ENCODE data around the gene ZNF385C. TPM values are rescaled to one million over a fixed set of nuclear protein-coding genes. Genes with fewer than 3 reads are reported as not detected.

ZNF385C gene
- 0.19 to 0.51 TPM (median 0.27 TPM) in 5 replicates for total RNA-seq (2022; extraction: Qiagen RNA extraction; ENCODE audit: low read depth)

GRCh38 chr17:42097691-42098631 is at the start of gene ZNF385C:
TSS of gene ZNF385C (minus strand) at chr17:42098473. CDS start at chr17:42063056, 35,417 bp downstream.

GRCh38 chr17:42122371-42123303 is 24.4 kb upstream of the ZNF385C start, which contains the start of gene HSPB9:
TSS of gene HSPB9 (plus strand) at chr17:42122804. CDS start at chr17:42122851, 47 bp downstream.

GRCh38 chr17:42120770-42121769 is 22.8 kb upstream of the ZNF385C start, which contains the start of gene KAT2A:
TSS of gene KAT2A (minus strand) at chr17:42121367. CDS start at chr17:42121304, 63 bp downstream.

GRCh38 chr17:42112552-42113176 is 14.4 kb upstream of the ZNF385C start, which contains the start of gene DHX58:
TSS of gene DHX58 (minus strand) at chr17:42112714. CDS start at chr17:42111892, 822 bp downstream.

GRCh38 chr17:42050393-42051012 is 47.8 kb downstream of the ZNF385C start, which contains the start of gene C17orf113:
TSS of gene C17orf113 (minus strand) at chr17:42050601. CDS start at chr17:42043376, 7,225 bp downstream.

GRCh38 chr17:42019509-42020404 is 78.5 kb downstream of the ZNF385C start, which contains the start of gene NKIRAS2:
TSS of gene NKIRAS2 (plus strand) at chr17:42020090. CDS start at chr17:42021578, 1,488 bp downstream.

GRCh38 chr17:42016941-42017865 is 81.1 kb downstream of the ZNF385C start, which contains the start of gene DNAJC7:
TSS of gene DNAJC7 (minus strand) at chr17:42017439. CDS start at chr17:42017416, 23 bp downstream.

Other genes with a start within 250 kb of the ZNF385C start
- gene KLHL11, start 233.1 kb downstream of the ZNF385C start, total RNA-seq (2022; extraction: Qiagen RNA extraction; ENCODE audit: low read depth): 2.0 to 4.4 TPM (median 2.7 TPM) in 5 replicates
- 244 to 299 TPM (median 293 TPM) in 5 replicates for gene ACLY, start 179.5 kb downstream of the ZNF385C start, total RNA-seq (2022; extraction: Qiagen RNA extraction; ENCODE audit: low read depth)
- 1.2 to 1.7 TPM (median 1.6 TPM) in 5 replicates for gene ODAD4, start 167.9 kb downstream of the ZNF385C start, total RNA-seq (2022; extraction: Qiagen RNA extraction; ENCODE audit: low read depth)
- 54.4 to 72.8 TPM (median 69.7 TPM) in 5 replicates for gene CNP, start 131.7 kb downstream of the ZNF385C start, total RNA-seq (2022; extraction: Qiagen RNA extraction; ENCODE audit: low read depth)
- 119 to 139 TPM (median 130 TPM) in 5 replicates for gene DNAJC7, start 81.0 kb downstream of the ZNF385C start, total RNA-seq (2022; extraction: Qiagen RNA extraction; ENCODE audit: low read depth)
- 43.8 to 50.6 TPM (median 46.6 TPM) in 5 replicates for gene NKIRAS2, start 78.4 kb downstream of the ZNF385C start, total RNA-seq (2022; extraction: Qiagen RNA extraction; ENCODE audit: low read depth)
- 0.59 to 0.90 TPM (median 0.74 TPM) in 5 replicates for gene C17orf113, start 47.9 kb downstream of the ZNF385C start, total RNA-seq (2022; extraction: Qiagen RNA extraction; ENCODE audit: low read depth)
- gene DHX58, start 14.2 kb upstream of the ZNF385C start, total RNA-seq (2022; extraction: Qiagen RNA extraction; ENCODE audit: low read depth): 0.31 to 0.62 TPM (median 0.50 TPM) in 5 replicates
- gene KAT2A, start 22.9 kb upstream of the ZNF385C start, total RNA-seq (2022; extraction: Qiagen RNA extraction; ENCODE audit: low read depth): 34.9 to 53.3 TPM (median 48.7 TPM) in 5 replicates
- gene HSPB9, start 24.3 kb upstream of the ZNF385C start, total RNA-seq (2022; extraction: Qiagen RNA extraction; ENCODE audit: low read depth): not detected in 5 replicates
- gene RAB5C, start 56.5 kb upstream of the ZNF385C start, total RNA-seq (2022; extraction: Qiagen RNA extraction; ENCODE audit: low read depth): 222 to 281 TPM (median 259 TPM) in 5 replicates
- gene KCNH4, start 82.7 kb upstream of the ZNF385C start, total RNA-seq (2022; extraction: Qiagen RNA extraction; ENCODE audit: low read depth): 0.24 to 0.65 TPM (median 0.42 TPM) in 5 replicates
- 0.34 TPM in 1 of 5 replicates, not detected in the others for gene HCRT, start 87.0 kb upstream of the ZNF385C start, total RNA-seq (2022; extraction: Qiagen RNA extraction; ENCODE audit: low read depth)
- gene GHDC, start 96.0 kb upstream of the ZNF385C start, total RNA-seq (2022; extraction: Qiagen RNA extraction; ENCODE audit: low read depth): 15.2 to 22.6 TPM (median 19.1 TPM) in 5 replicates
- 21.0 to 28.8 TPM (median 26.4 TPM) in 5 replicates for gene STAT5B, start 177.9 kb upstream of the ZNF385C start, total RNA-seq (2022; extraction: Qiagen RNA extraction; ENCODE audit: low read depth)
- 4.7 to 7.6 TPM (median 5.6 TPM) in 5 replicates for gene STAT5A, start 190.0 kb upstream of the ZNF385C start, total RNA-seq (2022; extraction: Qiagen RNA extraction; ENCODE audit: low read depth)

Measured in A549 treated with RU486 at 1 μM for 4 hours (cell line).